Neural progenitor cell (in vitro differentiated cells): ENCODE results near the gene PAEP.

Experiments used
- EZH2 ChIP-seq: fragments of 200-600 bp; sonication (generic); IDR thresholded peaks from 2 replicates; pipeline ENCODE4 v1.6.1; 2017; ENCODE audit warnings: antibody characterized with exemption, mild to moderate bottlenecking, moderate library complexity
- EZH2phosphoT487 ChIP-seq: fragments of 200-600 bp; sonication (generic); IDR thresholded peaks from 2 replicates; pipeline ENCODE4 v1.6.1; 2017; ENCODE audit warnings: antibody characterized with exemption
- TF ChIP-seq, protein P1 (sequence below): fragments of 200-600 bp; sonication (generic); IDR thresholded peaks from 2 replicates; pipeline ENCODE4 v1.5.1; 2017; ENCODE audit warnings: antibody characterized with exemption, mild to moderate bottlenecking

DNA sequence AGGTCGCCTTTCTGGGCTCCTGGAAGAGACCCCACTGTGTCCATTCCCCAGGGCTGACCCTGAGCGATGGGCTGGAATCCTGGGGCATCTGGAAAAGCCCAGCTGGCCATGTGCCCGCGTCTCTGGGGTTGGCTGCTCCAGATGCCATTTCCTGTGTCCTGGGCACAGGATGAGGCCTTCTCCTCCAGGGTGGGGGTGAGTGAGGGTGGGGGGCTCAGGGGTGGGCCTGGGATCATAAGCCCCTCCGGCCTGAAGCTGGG lies 30.7 kb downstream of the PAEP start:
- TF ChIP-seq, protein P1, sequence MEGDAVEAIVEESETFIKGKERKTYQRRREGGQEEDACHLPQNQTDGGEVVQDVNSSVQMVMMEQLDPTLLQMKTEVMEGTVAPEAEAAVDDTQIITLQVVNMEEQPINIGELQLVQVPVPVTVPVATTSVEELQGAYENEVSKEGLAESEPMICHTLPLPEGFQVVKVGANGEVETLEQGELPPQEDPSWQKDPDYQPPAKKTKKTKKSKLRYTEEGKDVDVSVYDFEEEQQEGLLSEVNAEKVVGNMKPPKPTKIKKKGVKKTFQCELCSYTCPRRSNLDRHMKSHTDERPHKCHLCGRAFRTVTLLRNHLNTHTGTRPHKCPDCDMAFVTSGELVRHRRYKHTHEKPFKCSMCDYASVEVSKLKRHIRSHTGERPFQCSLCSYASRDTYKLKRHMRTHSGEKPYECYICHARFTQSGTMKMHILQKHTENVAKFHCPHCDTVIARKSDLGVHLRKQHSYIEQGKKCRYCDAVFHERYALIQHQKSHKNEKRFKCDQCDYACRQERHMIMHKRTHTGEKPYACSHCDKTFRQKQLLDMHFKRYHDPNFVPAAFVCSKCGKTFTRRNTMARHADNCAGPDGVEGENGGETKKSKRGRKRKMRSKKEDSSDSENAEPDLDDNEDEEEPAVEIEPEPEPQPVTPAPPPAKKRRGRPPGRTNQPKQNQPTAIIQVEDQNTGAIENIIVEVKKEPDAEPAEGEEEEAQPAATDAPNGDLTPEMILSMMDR = no peak
- TF ChIP-seq EZH2 (no peak), EZH2phosphoT487 (no peak)
